ENCODE measurements around the gene LAMA3. TPM values are rescaled to one million over a fixed set of nuclear protein-coding genes. Genes with fewer than 3 reads are reported as not detected.

The LAMA3 gene
- total and polyA plus RNA-seq, 2 of the 13 experiments (the other 11 are each of a cell fraction or from before 2014, with no cell fraction given): 0.45 to 2.2 TPM

GRCh38 chr18:23883277-23883790, 194.1 kb downstream of the LAMA3 start (continued):
- no peak for TF ChIP-seq ZNF10 (CRISPR knock-in tag; IDR thresholded peaks at IDR 0.05; ENCODE audit: borderline replicate concordance, low read depth)
- TF ChIP-seq ZNF124 (CRISPR knock-in tag; IDR thresholded peaks at IDR 0.05): no peak
- TF ChIP-seq ZNF607 (CRISPR knock-in tag; IDR thresholded peaks at IDR 0.05; ENCODE audit: borderline replicate concordance): no peak
- no peak for TF ChIP-seq PHB2 (IDR thresholded peaks at IDR 0.05; ENCODE audit: partially characterized antibody)
- peak; percentile 47; the same call in 1 of the 2 replicates for TF ChIP-seq RBFOX2 (IDR thresholded peaks at IDR 0.05; ENCODE audit: low read depth, low read length)
- no peak for TF ChIP-seq POLR2AphosphoS5 (IDR thresholded peaks at IDR 0.05; ENCODE audit: low read depth, low read length)
- TF ChIP-seq POGK (CRISPR knock-in tag; conservative IDR thresholded peaks at IDR 0.05): no peak
- no peak for TF ChIP-seq AKNA (CRISPR knock-in tag; IDR thresholded peaks at IDR 0.05; ENCODE audit: borderline replicate concordance)
- no peak for TF ChIP-seq ZFYVE20 (CRISPR knock-in tag; IDR thresholded peaks at IDR 0.05; ENCODE audit: borderline replicate concordance, low read depth)
- peak; percentile 60; the same call in 1 of the 2 replicates for TF ChIP-seq TBX2 (CRISPR knock-in tag; IDR thresholded peaks at IDR 0.05; ENCODE audit: borderline replicate concordance)
- TF ChIP-seq TOPORS (CRISPR knock-in tag; IDR thresholded peaks at IDR 0.05): no peak
- TF ChIP-seq FOXM1 (CRISPR knock-in tag; IDR thresholded peaks at IDR 0.05): no peak
- no peak for TF ChIP-seq ZNF766 (CRISPR knock-in tag; IDR thresholded peaks at IDR 0.05; ENCODE audit: borderline replicate concordance)
- TF ChIP-seq PHF5A (CRISPR knock-in tag; IDR thresholded peaks at IDR 0.05; ENCODE audit: low read depth, unreplicated experiment): no peak
- peak; percentile 53; the same call in 1 of the 2 replicates for TF ChIP-seq NCOA2 (CRISPR knock-in tag; IDR thresholded peaks at IDR 0.05)
- TF ChIP-seq EP300 (IDR thresholded peaks at IDR 0.05; ENCODE audit: low read depth in 2 of 2, low read length in 2 of 2): peak; percentile 22 to 49; a peak in 1 of 4 replicates
- no peak for TF ChIP-seq EP300 (CRISPR knock-in tag; IDR thresholded peaks at IDR 0.05; ENCODE audit: borderline replicate concordance)
- TF ChIP-seq ZNF576 (CRISPR knock-in tag; IDR thresholded peaks at IDR 0.05): no peak
- no peak for TF ChIP-seq GMEB1 (CRISPR knock-in tag; IDR thresholded peaks at IDR 0.05; ENCODE audit: borderline replicate concordance)
- no peak for TF ChIP-seq TBL1XR1 (IDR thresholded peaks at IDR 0.05; ENCODE audit: borderline replicate concordance, low read length, partially characterized antibody)
- peak; percentile 26; the same call in 1 of the 2 replicates for TF ChIP-seq PHF21A (CRISPR knock-in tag; IDR thresholded peaks at IDR 0.05)
- TF ChIP-seq ZNF747 (CRISPR knock-in tag; IDR thresholded peaks at IDR 0.05; ENCODE audit: borderline replicate concordance): no peak
